IPS DF 4.7 (cell line): ENCODE results near the gene SMCP.

ENCODE experiments used
- DNase-seq: peaks from one replicate; pipeline ENCODE4 v3.0.0-alpha.2; 2013; ENCODE audit warnings: low spot score; ENCODE audit errors: extremely low read depth

The SMCP gene

GRCh38 chr1:152878042-152878441 lies at the start of gene SMCP:
Gene SMCP (plus strand): TSS chr1:152878322. CDS start chr1:152884423, 6,101 bp downstream.
- no peak for DNase-seq

- DNase-seq = no peak
Measured at GRCh38 chr1:152836870-152837269, 41.3 kb upstream of the SMCP start.

GRCh38 chr1:152842556-152842955 lies 35.6 kb upstream of the SMCP start, which contains the start of gene LCE6A:
Gene LCE6A (plus strand): TSS chr1:152842856. CDS start chr1:152843521, 665 bp downstream.
- DNase-seq = no peak

- no peak for DNase-seq
Measured at GRCh38 chr1:152855661-152856060, 22.5 kb upstream of the SMCP start.

GRCh38 chr1:152858062-152858461 lies 20.1 kb upstream of the SMCP start:
- DNase-seq = no peak

- DNase-seq = no peak
Measured at GRCh38 chr1:152859696-152860095, 18.4 kb upstream of the SMCP start, which contains the start of gene LCE7A. Gene LCE7A (plus strand): TSS chr1:152859996. CDS start chr1:152860698, 702 bp downstream.

GRCh38 chr1:152860129-152860528 lies 18.0 kb upstream of the SMCP start:
- no peak for DNase-seq

- no peak for DNase-seq
Measured at GRCh38 chr1:152861374-152861773, 16.7 kb upstream of the SMCP start.

GRCh38 chr1:152864443-152864842 lies 13.7 kb upstream of the SMCP start:
- no peak for DNase-seq

GRCh38 chr1:152866321-152866720 lies 11.8 kb upstream of the SMCP start:
- no peak for DNase-seq

GRCh38 chr1:152869808-152870419 lies 8.2 kb upstream of the SMCP start:
- no peak for DNase-seq

- no peak for DNase-seq
Measured at GRCh38 chr1:152870831-152871730, 7.0 kb upstream of the SMCP start.

GRCh38 chr1:152871731-152872126 lies 6.4 kb upstream of the SMCP start:
- no peak for DNase-seq

- no peak for DNase-seq
Measured at GRCh38 chr1:152873495-152873894, 4.6 kb upstream of the SMCP start.

GRCh38 chr1:152876827-152877226 lies 1.3 kb upstream of the SMCP start:
- DNase-seq = no peak

GRCh38 chr1:152879559-152880198 lies 1.6 kb downstream of the SMCP start:
- no peak for DNase-seq

GRCh38 chr1:152880316-152880715 lies 2.2 kb downstream of the SMCP start:
- no peak for DNase-seq

GRCh38 chr1:152880907-152881306 lies 2.8 kb downstream of the SMCP start:
- no peak for DNase-seq

- no peak for DNase-seq
Measured at GRCh38 chr1:152884085-152884484, 6.0 kb downstream of the SMCP start.

GRCh38 chr1:152884506-152884905 lies 6.4 kb downstream of the SMCP start:
- DNase-seq = no peak

GRCh38 chr1:152884966-152885624 lies 7.0 kb downstream of the SMCP start:
- no peak for DNase-seq
